Activated T-cell treated with anti-CD3 and anti-CD28 coated beads for 4 hours (primary cell): ENCODE results near the gene PRKAA2.
"Not testable (repeated sequence)": the region's sequence is repeated elsewhere in the genome, so short reads cannot be mapped to it uniquely, and the experiment has no call there.

Experiments used
- DNase-seq: peaks from one replicate; pipeline ENCODE4 v3.0.0-alpha.2; 2020

PRKAA2 gene

DNA sequence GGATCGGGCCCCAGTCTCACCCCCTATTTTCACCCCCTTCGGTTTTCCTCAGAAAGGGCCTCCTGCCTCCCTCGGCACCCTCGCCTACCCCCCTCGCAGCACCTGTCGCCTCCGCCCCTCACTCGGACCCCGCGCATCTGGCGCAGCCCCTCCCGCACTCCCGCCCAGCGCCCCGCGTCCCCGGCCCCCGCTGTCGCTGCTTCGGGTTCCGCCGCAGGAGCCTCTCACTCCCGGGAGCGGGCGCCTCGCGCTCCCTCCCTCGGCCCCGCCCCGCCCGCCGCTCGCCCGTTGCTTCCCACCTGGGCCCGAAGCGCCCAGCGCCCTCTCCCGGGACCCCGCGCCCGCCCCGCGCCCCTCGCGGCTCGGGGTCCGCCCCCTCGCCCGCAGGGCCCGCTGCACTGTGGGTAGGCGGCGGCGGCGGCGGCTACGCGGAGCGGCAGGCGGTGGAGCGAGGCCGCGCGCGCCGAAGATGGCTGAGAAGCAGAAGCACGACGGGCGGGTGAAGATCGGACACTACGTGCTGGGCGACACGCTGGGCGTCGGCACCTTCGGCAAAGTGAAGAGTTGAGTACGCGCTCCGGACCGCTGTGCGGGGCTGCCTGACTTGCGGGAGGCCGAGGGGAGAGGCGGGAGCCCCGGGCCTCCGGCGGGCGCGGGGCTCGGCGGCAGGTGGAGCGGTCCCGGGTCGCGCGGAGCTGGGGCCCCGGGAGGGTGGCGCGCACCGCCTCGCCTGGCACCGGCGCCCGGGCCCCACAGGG lies at the start of gene PRKAA2:
TSS of gene PRKAA2 (plus strand) at position 396 of the 758 bp plus-strand sequence. CDS start at position 470, 74 bp downstream.
- no peak for DNase-seq

DNA sequence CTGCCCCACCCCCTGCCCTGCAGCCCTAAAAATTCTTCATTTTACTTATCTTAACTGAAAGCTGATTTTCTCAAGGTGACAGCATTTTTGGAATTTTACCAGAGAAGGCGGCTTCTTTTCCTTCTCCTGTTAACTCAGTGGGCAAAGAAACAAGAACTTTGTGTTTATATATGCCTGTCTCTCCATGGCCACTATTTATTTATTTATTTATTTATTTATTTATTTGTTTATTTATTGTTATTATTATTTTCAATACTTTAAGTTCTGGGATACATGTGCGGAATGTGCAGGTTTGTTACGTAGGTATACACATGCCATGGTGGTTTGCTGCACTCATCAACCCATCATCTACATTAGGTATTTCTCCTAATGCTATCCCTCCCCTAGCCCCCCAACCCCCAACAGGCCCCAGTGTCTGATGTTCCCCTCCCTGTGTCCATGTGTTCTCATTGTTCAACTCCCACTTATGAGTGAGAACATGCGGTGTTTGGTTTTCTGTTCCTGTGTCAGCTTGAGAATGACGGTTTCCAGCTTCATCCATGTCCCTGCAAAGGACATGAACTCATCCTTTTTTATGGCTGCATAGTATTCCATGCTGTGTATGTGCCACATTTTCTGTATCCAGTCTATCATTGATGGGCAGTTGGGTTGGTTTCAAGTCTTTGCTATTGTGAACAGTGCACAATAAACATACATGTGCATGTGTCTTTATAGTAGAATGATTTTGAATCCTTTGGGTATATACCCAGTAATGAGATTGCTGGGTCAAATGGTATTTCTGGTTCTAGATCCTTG lies 49.5 kb upstream of the PRKAA2 start:
- not testable (repeated sequence) for DNase-seq

DNA sequence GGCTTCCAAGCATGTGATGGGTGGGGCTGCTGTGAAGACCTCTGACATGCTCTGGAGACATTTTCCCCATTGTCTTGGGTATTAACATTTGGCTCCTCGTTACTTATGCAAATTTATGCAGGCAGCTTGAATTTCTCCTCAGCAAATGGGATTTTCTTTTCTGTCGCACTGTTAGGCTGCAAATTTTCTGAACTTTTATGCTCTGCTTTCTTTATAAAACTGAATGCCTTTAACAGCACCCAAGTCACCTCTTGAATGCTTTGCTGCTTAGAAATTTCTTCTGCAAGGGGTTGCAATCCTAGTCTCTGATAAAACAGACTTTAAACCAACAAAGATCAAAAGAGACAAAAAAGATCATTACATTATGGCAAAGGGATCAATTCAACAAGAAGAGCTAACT lies 35.0 kb upstream of the PRKAA2 start:
- DNase-seq = not testable (repeated sequence)

DNA sequence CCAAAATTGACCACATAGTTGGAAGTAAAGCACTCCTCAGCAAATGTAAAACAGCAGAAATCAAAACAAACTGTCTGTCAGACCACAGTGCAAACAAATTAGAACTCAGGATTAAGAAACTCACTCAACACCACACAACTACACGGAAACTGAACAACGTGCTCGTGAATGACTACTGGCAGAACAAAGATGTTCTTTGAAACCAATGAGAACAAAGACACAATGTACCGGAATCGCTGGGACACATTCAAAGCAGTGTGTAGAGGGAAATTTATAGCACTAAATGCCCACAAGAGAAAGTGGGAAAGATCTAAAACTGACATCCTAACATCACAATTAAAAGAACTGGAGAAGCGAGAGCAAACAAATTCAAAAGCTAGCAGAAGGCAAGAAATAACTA lies 34.3 kb upstream of the PRKAA2 start:
- DNase-seq = not testable (repeated sequence)

DNA sequence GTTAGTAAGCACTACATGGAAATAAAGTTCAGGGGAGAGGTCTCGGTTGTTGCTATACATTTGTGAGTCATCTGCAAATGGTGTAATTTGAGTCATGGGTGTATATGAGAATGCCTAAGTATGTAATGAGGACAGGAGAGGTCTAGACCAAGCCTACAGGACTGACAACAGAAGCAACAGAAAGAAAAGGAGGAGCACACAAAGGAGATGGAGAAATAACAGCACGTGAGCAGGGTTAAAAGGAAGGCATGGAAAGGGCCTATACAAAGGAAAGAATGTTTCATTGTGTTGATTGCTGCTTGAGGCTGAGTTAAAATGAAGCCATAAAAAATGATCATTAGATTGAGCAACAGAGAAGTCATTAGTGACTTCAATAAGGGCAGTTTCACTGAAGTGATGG lies 28.0 kb upstream of the PRKAA2 start:
- DNase-seq = no peak

DNA sequence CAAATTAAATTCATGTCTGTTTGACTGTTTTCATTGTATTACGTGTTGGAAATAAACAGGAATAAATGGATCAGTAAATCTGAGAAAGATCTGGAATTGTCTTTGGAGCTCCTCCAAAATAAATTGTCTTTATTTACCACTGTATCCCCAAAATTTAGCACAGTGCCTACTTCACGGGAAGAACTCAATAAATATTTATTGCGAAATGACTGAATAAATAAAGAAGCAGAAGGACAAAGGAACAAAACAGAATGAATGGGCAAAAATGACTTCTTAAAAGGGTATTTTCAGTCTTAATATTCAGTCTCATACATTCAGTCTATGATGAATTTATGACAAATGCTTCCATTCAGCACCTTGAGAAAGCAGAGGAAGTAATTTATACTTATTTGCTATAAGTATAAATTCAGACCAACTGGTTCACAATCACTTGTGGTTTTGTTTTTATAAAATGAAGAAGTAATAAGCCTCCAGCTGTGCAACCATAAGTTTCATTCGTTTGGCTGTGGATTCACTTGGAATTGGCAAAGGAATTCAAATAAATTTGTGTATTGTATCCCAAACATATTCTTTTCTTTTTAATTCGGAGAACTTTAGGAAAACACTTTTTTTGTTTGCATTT lies 19.2 kb upstream of the PRKAA2 start:
- no peak for DNase-seq

DNA sequence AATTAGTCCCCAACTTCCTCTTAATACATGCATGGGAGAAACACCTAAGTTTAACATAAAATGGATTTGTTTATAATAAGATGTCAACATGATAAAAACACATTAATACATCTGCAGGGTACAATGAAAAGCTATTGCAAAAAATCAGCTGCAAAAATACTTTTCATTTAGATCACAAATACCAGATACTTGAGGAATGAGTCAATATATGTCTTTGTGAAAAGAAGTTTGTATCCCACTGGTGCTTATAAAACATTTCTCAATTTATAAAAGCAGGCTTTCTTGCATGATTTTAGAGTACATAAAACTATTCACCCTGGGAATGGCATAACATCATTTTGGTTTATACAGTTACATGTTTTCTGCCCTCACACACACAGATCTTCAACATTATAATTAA lies 18.6 kb upstream of the PRKAA2 start:
- DNase-seq = no peak

DNA sequence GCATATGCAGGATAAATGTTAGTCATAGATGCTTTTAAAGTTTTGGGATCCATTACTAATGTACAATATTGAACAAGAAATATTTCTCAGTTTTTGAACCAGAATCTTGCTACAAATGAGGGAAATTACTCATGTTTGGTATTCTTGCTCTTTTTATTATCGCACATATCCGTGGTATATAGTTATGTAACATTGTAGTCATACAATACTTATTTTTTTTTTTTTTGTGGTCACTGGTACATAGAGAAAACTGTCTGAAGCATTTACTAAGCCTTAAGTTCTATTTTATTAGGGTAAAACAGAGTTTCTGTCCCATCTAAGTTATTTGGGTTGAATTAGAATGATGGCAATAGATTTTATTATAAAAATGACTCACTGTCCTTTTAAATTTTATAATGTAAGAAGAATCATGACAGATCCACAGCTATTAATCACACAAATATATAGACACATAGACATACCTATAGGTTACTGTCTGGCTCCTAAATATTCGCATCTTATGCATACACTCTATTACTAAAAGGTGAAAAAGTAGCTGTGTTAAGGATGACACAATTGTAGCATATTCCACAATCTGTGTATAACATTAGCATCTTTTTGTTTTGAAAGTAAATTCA lies 18.0 kb upstream of the PRKAA2 start:
- no peak for DNase-seq

DNA sequence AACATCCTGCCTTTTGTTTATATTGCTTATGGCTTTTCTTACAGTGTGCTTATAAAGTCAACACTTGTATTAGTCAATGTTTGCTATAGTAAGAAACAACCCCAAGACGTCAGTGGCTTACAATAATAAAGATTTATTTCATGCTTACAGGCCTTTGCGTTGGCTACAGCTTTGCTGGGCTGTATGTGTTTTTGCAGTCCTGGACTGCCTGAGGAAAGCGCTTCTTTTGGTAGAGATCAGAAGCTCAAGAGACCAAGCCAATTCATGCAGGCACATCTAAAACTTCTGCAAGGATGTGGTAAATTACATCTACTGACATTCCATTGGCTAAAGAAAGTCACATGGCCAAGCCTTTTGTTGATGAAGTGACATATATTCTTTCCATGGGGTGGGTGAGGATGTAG lies 17.5 kb upstream of the PRKAA2 start:
- DNase-seq = no peak

DNA sequence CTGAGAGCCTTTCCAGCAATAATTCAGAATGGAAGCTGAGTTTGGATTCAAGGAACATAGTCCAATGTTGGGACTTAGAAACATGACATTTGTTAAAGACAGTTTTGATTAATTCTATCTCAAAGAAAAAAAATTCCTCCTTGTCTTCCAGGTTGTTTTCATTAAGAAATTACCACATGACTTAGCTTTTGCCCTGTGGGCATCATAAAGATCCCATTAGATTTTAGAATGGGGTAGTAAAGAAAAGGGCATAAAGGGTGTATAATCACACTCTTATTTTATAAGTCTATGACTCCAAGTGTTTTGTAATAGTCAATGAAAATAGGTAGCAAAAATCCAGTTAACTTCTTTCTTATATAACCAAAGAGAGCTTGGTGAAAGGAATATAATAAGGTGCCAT lies 14.3 kb upstream of the PRKAA2 start:
- no peak for DNase-seq

DNA sequence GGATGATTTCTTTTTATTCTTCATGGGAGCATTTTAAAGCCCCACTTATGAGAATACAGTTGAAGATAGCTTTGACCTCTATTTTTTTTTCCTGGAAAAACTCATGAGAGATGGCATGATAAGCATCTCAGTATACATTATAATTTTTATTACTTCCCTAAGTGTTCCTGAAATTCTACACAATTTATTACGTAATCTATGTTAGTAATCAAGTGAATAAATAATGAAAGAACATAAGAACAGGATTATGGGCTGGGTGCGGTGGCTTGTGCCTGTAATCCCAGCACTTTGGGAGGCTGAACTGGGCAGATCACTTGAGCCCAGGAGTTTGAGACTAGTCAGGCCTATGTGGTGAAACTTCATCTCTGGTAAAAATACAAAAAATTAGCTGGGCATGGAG lies 13.2 kb upstream of the PRKAA2 start:
- DNase-seq = no peak

DNA sequence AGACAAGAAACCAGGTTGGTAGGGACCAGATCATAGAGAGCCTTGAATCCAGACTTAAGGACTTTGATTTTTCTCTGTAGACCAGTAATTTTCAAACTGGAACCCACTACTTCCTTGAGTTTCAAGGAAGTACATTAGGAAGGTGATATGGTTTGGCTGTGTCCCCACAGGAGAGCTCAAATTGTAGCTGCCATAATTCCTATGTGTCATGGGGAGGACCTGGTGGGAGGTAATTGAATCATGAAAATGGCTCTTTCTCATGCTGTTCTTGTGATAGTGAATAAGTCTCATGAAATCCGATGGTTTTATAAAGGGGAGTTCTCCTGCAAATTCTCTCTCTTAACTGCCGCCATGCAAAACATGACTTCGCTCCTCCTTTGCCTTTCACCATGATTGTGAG lies 10.1 kb upstream of the PRKAA2 start:
- DNase-seq = no peak

DNA sequence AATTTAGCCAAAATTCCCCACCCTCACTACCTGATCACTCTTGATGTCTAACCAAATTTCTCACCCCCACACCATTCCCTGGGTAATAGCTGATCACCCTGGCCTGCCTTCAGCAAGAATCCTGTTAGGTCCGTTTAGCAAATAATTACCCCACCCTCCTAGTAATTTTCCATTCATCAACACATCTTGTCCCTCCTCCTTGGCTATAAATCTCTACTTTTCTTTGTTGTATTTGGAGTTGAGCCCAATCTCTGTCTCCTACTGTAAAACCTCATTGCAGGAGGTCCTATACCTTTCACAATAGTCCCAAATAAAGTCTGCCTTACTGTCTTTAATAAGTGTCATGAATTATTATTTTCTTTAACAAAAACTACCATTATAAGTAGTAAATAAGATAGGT lies 6.9 kb upstream of the PRKAA2 start:
- DNase-seq = no peak

DNA sequence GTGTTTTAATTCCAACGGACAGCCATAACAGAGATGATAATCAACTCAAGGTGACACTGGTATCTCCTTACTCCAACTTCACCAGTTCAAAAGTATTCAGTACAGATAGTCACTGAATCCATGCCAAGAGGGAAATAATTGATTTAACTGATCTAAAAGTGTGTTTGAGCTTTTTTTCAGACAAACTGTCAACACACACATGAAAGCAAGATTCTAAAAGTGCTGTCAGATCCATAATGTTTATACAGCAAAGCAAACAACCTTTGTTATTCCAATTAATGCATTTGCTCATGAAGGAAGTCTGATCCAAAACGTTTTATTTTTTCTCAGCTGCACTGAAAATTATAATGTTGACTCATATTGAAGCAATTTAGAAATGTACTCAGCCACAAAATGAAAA lies 5.9 kb upstream of the PRKAA2 start:
- no peak for DNase-seq

DNA sequence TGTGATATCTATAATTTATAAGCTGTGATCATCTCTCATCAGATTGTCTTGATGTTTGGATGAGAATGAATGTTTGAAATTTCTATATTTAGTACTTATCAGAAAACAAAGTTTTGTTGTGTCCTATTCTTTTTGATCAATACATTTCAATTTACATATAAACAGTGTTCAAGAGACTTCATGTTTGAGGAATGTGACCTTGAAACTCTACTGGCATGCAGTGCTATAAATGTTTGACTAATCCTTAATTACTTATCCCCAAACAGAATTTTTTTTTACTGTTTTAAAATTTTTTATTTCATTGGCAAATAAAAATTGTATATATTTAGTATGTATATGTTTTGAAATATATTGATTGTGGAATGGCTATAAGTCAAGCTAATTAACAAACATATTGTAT lies 1.5 kb upstream of the PRKAA2 start:
- DNase-seq = no peak

DNA sequence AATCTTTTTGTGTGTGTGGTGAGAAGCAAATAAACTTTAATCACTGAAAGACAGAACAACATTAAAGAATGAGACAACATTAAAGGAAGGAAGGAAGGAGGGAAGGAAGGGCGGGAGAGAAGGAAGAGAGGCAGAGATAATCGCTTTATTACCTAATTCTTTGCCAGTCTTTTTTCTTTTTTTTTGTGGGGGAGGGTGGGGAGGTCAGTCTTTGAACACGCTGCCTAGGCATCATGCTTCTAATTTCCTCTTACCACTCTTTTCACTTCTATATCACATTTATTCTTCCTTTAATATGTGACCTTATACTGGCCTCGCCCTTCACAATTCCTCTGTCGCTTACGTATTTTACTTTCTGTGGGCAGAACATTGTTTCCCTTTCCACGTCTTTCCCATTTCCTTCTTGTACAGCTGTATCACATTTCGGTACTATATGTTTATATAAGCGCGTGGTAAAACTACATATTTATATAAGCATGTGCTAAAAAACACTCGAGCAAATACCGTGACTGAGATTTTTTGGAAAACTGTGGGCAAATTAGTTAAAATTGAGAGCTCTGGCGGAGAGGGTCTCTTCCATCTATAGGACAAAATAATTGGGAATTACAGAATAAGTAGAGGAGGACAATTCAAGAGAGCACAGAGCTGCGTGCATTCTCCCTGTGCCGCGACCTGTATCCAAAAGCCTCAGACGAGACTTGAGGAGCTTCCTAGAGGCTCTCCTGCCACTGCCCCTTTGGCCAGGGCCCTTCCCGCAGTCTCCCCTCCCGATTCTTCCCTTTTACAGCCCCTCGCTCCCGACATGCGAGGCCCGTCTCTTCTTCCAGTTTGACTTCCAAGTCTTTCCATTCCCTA lies 823 bp upstream of the PRKAA2 start:
- DNase-seq = no peak

DNA sequence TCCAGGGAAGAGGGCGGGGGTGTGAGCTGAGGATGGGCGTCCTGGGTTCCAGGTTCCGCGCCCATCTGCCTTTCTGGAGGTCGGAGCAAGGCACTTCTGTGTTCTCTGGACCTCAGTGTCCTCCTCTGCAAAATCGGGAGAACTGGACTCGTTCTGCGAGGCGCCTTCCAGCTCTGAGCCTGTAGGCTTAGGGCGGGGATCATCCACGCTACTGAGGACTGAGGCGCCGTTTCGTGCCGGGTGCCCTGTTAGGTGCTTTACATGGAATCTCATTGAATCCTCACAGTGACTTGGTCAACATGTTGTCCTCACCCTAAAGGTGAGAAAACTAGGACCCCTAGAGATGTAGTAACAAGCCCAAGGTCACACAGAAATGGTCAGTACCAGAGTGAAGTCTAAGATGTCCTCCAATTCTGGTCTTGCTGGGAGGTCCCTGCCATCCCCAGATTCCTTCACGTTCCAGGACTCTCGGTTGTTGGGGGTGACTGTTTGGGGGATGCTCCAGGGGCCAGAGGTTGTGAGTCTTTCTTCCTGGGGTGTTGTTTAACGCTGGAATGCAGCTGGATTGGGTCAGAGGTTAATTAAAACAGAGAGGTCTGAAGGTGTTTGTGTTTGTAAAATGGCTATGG lies 677 bp downstream of the PRKAA2 start:
- no peak for DNase-seq

DNA sequence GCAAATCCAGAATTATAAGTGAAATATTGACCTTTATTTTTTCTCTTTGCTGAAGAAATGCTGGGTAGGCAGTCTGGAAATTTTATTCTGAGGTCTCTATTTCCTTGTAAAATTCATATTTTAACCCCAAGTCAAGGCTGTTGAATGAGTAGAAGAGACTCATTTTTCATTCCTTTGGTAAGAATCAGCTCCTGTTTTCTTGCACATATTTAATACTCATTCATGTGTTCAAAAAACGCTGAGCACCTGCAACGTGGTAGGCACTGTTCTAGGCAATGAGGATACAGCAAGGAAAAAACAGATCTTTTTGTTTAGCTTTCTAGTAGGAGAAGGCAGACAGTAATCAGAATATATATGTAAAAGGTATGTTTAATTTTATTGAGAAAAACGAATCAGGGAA lies 1.5 kb downstream of the PRKAA2 start:
- DNase-seq = no peak

DNA sequence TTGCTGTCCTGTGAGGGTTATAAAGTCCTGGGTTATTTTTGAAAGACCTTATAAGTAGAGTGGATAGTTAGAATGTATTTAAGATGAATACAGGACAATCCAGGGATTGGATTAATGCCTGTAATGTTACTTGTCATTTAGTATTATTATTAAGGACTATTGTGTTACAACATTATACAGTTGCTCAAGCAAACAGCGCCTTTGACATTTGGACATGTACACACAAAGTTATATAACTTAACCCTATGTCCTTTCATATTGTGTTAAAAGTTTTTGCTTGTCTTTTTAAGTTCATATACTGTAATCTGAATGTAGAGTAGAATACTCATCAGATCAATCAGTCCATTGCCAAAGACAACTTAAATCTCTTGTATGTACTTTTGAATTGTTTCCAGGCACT lies 2.0 kb downstream of the PRKAA2 start:
- DNase-seq = no peak

DNA sequence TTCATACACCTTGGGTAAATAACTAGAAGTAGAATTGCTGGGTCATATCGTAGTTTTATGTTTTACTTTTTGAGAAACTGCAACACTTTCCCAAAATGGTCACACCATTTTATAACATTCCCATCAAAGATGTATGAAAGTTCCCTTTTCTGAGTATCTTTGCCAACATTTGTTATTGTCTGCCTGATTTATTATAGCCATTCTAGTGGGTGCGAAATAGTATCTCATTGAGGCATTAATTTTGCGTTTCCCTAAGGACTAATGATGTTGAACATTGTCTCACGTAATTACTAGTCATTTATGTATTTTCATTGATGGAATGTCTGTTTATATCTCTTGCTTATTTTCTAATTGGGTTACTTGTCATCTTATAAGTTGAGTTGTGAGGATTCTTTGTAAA lies 3.4 kb downstream of the PRKAA2 start:
- DNase-seq = no peak

DNA sequence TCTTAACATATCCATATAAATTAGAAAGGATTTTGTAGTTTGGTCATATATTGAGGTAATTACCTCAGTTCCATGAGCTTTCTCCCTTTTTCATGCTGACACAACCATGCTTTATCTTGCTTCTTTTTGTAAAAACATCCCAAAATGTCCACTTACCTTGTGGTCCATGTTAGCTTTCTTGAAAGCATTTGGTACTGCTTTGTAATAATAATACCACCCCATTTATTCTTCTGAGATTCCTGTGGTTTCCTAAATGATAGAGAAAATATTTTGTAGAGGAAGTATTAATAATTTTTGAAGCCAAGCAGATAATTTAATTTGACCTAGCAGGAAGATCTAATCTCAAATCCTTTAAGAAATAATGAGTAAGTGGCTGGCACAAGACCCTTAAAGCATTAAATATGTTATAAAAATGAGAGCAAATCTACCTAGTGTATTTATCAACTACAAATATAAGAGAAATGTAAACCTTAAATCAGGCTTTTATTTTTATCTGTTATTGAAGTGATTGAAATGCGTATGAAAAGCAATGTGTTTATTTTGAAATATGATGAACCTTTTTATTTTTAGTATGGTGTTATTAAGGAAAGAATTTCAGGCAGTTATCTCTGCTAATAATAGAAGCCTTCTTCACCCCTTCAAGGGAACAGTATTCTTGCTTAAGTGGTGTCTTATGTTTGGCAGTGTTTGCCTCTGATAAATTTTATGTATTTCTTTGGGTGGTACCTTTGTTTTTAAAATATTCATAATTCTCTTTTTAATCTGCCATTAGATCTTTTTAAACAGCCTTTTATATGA lies 9.2 kb downstream of the PRKAA2 start:
- DNase-seq = no peak
